ENCODE measurements around the gene SLC25A5.
"Not testable (repeated sequence)": the region's sequence is repeated elsewhere in the genome, so short reads cannot be mapped to it uniquely, and the experiment has no call there.

The SLC25A5 gene

DNA sequence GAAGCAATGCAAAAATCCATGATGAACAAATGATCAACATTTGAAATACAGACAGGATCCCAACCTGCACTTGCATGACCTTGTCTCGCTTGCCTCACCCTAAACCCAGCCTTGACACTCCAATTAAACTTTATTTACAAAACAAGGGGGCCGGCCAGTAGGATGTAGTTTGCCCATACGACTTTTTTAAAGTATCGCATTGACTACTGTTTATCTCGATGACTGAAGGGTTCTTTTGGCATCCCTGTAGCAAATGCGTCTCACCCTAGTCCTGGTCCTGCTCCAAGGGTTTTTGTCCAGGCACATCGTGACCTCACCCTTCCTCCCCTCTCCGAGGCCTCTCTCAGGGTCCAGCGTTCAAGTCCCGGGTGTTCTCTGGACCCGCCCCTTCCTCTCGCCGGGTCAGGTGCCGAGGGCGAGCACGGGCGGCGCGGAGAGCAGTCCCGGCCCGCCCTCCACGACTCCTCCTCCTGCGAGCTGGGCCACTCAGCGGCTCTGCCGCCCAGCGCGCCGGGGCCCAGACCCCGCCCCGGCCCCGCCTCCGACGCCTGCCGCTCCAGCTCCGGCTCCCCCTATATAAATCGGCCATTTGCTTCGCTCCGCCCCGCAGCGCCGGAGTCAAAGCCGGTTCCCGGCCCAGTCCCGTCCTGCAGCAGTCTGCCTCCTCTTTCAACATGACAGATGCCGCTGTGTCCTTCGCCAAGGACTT is at the start of gene SLC25A5:
SLC25A5 (plus strand) TSS at position 603 of the 709 bp plus-strand sequence; CDS start at position 675, 72 bp downstream.
- in situ Hi-C loops (cut with HindIII; ENCODE audit: low pct_unique_long_range_greater_than_20kb, low sequenced_read_pairs): no loop called here
- no peak for TF ChIP-seq JUND (IDR thresholded peaks at IDR 0.05; ENCODE audit: low read depth)
- peak; percentile 39 to 86 for DNase-seq (ENCODE audit: low read depth in 1 of 2, low spot score in 1 of 2)

- no peak for DNase-seq (ENCODE audit: low read depth in 1 of 2, low spot score in 1 of 2)
- TF ChIP-seq JUND (IDR thresholded peaks at IDR 0.05; ENCODE audit: low read depth): no peak
- in situ Hi-C loops (cut with HindIII; ENCODE audit: low pct_unique_long_range_greater_than_20kb, low sequenced_read_pairs): no loop called here
Measured at GRCh38 chrX:119419146-119419545, 49.1 kb upstream of the SLC25A5 start.

GRCh38 chrX:119419898-119420297 is 48.3 kb upstream of the SLC25A5 start:
- in situ Hi-C loops (cut with HindIII; ENCODE audit: low pct_unique_long_range_greater_than_20kb, low sequenced_read_pairs): no loop called here
- DNase-seq (ENCODE audit: low read depth in 1 of 2, low spot score in 1 of 2): no peak
- no peak for TF ChIP-seq JUND (IDR thresholded peaks at IDR 0.05; ENCODE audit: low read depth)

DNA sequence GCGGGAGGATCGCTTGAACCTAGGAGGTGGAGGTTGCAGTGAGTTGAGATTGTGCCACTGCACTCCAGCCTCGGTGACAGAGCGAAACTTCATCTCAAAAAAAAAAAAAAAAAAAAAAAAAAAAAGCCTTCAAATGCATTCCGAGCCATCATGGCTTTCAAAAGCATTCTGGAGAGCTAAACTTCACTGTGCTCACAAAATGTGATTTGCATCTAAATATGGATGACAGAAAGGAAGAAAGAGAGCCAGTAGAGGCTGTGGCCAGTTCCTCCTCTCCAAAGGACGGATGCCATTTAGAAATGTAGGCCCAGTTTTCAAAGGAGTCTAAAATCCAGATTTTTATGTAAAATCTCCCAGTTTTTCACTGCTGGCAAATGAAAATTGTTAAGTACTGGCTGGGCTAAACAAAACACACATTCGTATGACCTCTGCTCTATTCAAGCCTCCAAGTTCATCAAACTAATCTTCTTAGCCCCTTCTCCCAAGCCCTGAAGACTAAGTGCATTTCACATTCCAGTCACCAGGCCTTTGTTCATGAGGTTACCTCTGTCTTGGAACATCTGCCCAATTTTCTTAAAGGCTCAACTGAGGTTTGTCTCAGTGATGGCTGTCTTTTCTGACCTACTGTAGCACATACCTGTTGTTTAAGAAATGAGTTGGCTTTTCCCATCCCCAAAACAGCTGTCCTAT is 47.1 kb upstream of the SLC25A5 start:
- in situ Hi-C loops (cut with HindIII; ENCODE audit: low pct_unique_long_range_greater_than_20kb, low sequenced_read_pairs): no loop called here
- TF ChIP-seq JUND (IDR thresholded peaks at IDR 0.05; ENCODE audit: low read depth): no peak
- no peak for DNase-seq (ENCODE audit: low read depth in 1 of 2, low spot score in 1 of 2)

GRCh38 chrX:119423631-119424030 is 44.6 kb upstream of the SLC25A5 start:
- in situ Hi-C loops (cut with HindIII; ENCODE audit: low pct_unique_long_range_greater_than_20kb, low sequenced_read_pairs): no loop called here
- no peak for TF ChIP-seq JUND (IDR thresholded peaks at IDR 0.05; ENCODE audit: low read depth)
- DNase-seq (ENCODE audit: low read depth in 1 of 2, low spot score in 1 of 2): no peak

DNA sequence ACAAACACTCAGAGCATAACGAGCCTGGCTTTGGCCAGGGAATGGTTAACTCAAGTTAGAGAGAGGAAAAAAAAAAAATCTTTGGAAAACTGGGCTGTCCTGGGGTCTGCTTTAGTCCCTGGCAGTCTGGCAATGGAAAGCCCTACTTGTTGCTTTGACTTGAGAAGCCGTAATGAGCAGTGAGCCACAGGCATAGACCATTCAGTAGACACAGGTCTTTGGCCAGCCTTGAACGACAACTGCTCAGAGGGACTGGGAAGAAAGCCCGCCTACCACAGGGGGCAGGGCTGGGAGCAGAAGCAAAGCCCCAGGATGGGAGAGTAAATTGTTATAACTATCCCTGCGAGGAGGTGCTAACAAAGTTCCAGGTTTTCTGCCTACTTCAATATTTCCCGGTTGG is 43.2 kb upstream of the SLC25A5 start:
- no peak for DNase-seq (ENCODE audit: low read depth in 1 of 2, low spot score in 1 of 2)
- TF ChIP-seq JUND (IDR thresholded peaks at IDR 0.05; ENCODE audit: low read depth): no peak
- in situ Hi-C loops (cut with HindIII; ENCODE audit: low pct_unique_long_range_greater_than_20kb, low sequenced_read_pairs): no loop called here

- TF ChIP-seq JUND (IDR thresholded peaks at IDR 0.05; ENCODE audit: low read depth): no peak
- in situ Hi-C loops (cut with HindIII; ENCODE audit: low pct_unique_long_range_greater_than_20kb, low sequenced_read_pairs): no loop called here
- no peak for DNase-seq (ENCODE audit: low read depth in 1 of 2, low spot score in 1 of 2)
Measured at GRCh38 chrX:119427024-119427794, 41.0 kb upstream of the SLC25A5 start.

DNA sequence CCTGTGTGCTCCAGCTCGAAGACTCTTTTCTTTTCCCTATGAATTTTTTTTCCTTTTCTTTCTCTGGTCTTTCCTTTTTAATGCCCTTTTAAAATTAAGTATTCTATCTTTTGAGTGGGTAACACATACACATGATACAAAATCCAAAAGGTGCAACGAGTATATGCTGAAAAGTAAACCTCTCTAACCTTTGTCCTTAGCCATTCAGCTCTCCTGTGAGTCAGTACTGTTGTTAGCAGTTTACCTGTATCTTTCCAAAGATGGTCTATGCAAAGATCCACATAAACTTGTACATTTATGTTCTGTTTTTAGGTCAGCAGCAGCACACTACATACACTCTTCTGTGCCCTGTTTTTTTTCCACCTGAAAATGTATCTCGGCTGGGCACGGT is 40.5 kb upstream of the SLC25A5 start:
- no peak for DNase-seq (ENCODE audit: low read depth in 1 of 2, low spot score in 1 of 2)
- in situ Hi-C loops (cut with HindIII; ENCODE audit: low pct_unique_long_range_greater_than_20kb, low sequenced_read_pairs): no loop called here
- no peak for TF ChIP-seq JUND (IDR thresholded peaks at IDR 0.05; ENCODE audit: low read depth)

DNA sequence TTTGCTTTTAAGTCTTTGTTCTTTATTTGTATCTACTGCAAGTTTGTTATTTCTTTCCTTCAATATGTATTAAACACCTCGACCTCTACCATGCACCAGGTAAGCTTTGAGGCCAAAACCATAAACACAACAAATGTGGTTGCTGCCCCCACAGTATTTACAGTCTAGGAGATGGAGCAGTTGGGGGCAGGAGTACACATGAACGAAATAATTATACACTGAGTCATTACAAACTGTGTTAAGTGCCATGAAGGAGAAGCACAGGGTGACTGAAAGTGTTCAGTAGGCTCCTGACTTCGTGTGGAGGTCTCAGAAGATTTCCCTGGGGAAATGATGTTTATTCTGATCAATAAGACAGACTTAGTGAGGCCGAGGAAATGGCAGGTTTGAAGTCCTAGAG is 38.8 kb upstream of the SLC25A5 start:
- no peak for TF ChIP-seq JUND (IDR thresholded peaks at IDR 0.05; ENCODE audit: low read depth)
- in situ Hi-C loops (cut with HindIII; ENCODE audit: low pct_unique_long_range_greater_than_20kb, low sequenced_read_pairs): no loop called here
- no peak for DNase-seq (ENCODE audit: low read depth in 1 of 2, low spot score in 1 of 2)

- DNase-seq (ENCODE audit: low read depth in 1 of 2, low spot score in 1 of 2); in situ Hi-C loops (cut with HindIII; ENCODE audit: low pct_unique_long_range_greater_than_20kb, low sequenced_read_pairs): not testable (repeated sequence)
Measured at GRCh38 chrX:119441295-119441694, 26.9 kb upstream of the SLC25A5 start.

DNA sequence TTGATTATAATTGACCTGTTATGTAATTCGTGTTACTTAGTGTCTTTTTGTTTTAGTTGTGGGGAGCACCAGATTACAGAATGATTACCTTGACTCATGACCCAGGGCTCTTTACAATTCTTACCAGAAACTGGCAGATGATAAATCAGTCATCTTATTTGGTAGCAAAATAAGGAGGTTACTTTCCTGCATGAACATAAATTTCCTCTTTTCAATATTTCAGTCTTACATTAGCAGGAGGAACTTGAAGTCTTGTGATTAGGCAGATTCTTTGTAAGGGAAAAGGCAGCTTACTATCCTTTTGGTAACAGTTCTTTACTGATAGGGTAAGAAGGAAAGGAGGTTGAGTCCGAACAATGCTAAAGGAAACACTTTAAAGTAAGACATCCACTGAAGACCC is 26.0 kb upstream of the SLC25A5 start:
- in situ Hi-C loops (cut with HindIII; ENCODE audit: low pct_unique_long_range_greater_than_20kb, low sequenced_read_pairs): no loop called here
- no peak for DNase-seq (ENCODE audit: low read depth in 1 of 2, low spot score in 1 of 2)
- no peak for TF ChIP-seq JUND (IDR thresholded peaks at IDR 0.05; ENCODE audit: low read depth)

DNA sequence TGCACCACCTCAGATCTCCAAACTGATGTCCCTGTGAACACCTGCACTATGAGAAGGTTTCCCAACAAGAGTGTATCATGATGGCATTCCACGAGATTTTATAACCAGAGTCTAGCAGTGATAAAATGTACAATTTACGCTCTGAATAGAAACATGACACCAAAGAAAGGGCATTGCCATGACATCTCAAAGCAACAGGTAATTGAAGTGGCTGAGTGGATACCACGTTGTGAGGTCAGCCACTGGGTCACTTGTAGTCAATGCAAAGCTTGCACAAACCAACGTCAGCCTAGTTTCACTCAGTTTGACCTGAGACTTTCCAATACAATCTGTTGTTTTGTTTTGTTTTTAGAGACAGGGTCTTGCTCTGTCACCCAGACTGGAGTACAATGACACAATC is 15.0 kb upstream of the SLC25A5 start:
- TF ChIP-seq JUND (IDR thresholded peaks at IDR 0.05; ENCODE audit: low read depth): no peak
- no peak for DNase-seq (ENCODE audit: low read depth in 1 of 2, low spot score in 1 of 2)
- in situ Hi-C loops (cut with HindIII; ENCODE audit: low pct_unique_long_range_greater_than_20kb, low sequenced_read_pairs): no loop called here

- in situ Hi-C loops (cut with HindIII; ENCODE audit: low pct_unique_long_range_greater_than_20kb, low sequenced_read_pairs): no loop called here
- DNase-seq (ENCODE audit: low read depth in 1 of 2, low spot score in 1 of 2): no peak
- TF ChIP-seq JUND (IDR thresholded peaks at IDR 0.05; ENCODE audit: low read depth): no peak
Measured at GRCh38 chrX:119455264-119455663, 13.0 kb upstream of the SLC25A5 start.
